ENCODE data around the gene MAPK6. TPM values are rescaled to one million over a fixed set of nuclear protein-coding genes. Genes with fewer than 3 reads are reported as not detected.

Gene MAPK6
- total RNA-seq, 6 donors from 2014 or later = 6.7 to 34.1 (median 24.4) TPM

- no peaks in the 10 kb centered on the region for H3K9me3 ChIP-seq
- TF ChIP-seq POLR2A (IDR thresholded peaks at IDR 0.05) (no peak), EP300 (IDR thresholded peaks at IDR 0.05) (no peak), CTCF (IDR thresholded peaks at IDR 0.05) (no peak), POLR2AphosphoS5 (IDR thresholded peaks at IDR 0.05) (no peak)
- WGBS, 2 donors = 96 to 97% methylated on average over 13 of the region's 13 CpGs
- H3K27ac ChIP-seq = no peak overlapping the region
- no peak overlapping the region for H3K4me3 ChIP-seq
- H3K27me3 ChIP-seq = no peaks in the 10 kb centered on the region
- peaks cover 0 to 3% (median 0%) of the 10 kb centered on the region in 4 donors for H3K36me3 ChIP-seq
- H3K4me1 ChIP-seq = peaks cover 22 to 39% (median 25%) of the 10 kb centered on the region in 4 donors
- DNase-seq (peak in 1 of 2 donors; percentile 23), ATAC-seq (ENCODE audit: low FRiP score in 2 of 2) (no peak)
These were observed 4.3 kb downstream of the MAPK6 start for GRCh38 chr15:52023169-52023922.

DNA sequence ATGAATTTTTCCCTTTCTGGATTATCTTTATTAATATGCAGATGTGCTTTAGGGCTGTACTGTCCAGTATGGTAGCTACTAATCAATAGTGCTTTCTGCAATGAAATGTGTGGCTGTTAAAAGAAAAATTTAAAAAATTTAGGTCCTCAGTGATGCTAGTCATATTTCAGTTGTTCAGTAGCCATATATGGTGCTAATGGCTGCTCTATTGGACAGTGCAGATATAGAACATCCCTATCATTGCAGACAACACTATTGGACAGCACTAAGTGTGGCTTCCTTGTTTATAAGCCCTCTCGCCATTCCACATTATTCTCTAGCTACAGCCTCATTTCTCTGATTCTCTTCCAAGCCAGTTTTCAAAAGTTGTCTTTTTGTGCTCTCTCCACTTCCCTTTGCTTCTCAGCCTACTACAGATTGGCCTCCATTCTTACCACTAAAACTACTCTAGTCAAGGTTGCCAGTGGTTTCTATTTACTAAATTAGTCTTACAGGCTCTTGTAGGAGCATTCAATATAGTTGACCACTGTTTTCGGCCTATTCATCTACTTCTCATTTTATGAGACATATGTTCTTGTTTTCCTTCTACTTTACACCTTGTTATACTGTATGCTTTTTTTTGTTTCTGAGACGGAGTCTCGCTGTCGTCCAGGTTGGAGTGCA is 9.5 kb downstream of the MAPK6 start:
- Histone ChIP-seq H3K27me3 (no peaks in the 10 kb centered on the region), H3K4me3 (no peak overlapping the region), H3K36me3 (peaks cover 0 to 8% (median 0%) of the 10 kb centered on the region in 4 donors), H3K4me1 (peaks cover 0 to 10% (median 2%) of the 10 kb centered on the region in 4 donors), H3K9me3 (peaks cover 0 to 3% (median 0%) of the 10 kb centered on the region in 4 donors), H3K27ac (no peak overlapping the region)
- DNase-seq (no peak), ATAC-seq (ENCODE audit: low FRiP score in 2 of 2) (no peak)
- no peak for TF ChIP-seq POLR2A (IDR thresholded peaks at IDR 0.05)
- no peak for TF ChIP-seq CTCF (IDR thresholded peaks at IDR 0.05)
- TF ChIP-seq EP300 (IDR thresholded peaks at IDR 0.05) = no peak
- no peak for TF ChIP-seq POLR2AphosphoS5 (IDR thresholded peaks at IDR 0.05)
- WGBS, 2 donors = 86 to 95% methylated on average over 5 of the region's 5 CpGs

GRCh38 chr15:52030010-52030409 is 11.0 kb downstream of the MAPK6 start:
- DNase-seq (no peak), ATAC-seq (ENCODE audit: low FRiP score in 2 of 2) (no peak)
- Histone ChIP-seq H3K4me3 (no peak overlapping the region), H3K4me1 (peaks cover 0 to 9% (median 2%) of the 10 kb centered on the region in 4 donors), H3K36me3 (peaks cover 0 to 8% (median 0%) of the 10 kb centered on the region in 4 donors), H3K27ac (no peak overlapping the region), H3K9me3 (peaks cover 0 to 3% (median 0%) of the 10 kb centered on the region in 4 donors), H3K27me3 (no peaks in the 10 kb centered on the region)
- WGBS, 2 donors = 93 to 98% methylated on average over 2 of the region's 2 CpGs
- TF ChIP-seq POLR2AphosphoS5 (IDR thresholded peaks at IDR 0.05) = no peak
- no peak for TF ChIP-seq CTCF (IDR thresholded peaks at IDR 0.05)
- no peak for TF ChIP-seq EP300 (IDR thresholded peaks at IDR 0.05)
- TF ChIP-seq POLR2A (IDR thresholded peaks at IDR 0.05) = no peak

- H3K4me3 ChIP-seq = no peak overlapping the region
- H3K36me3 ChIP-seq = peaks cover 0 to 8% (median 0%) of the 10 kb centered on the region in 4 donors
- no peak for TF ChIP-seq POLR2AphosphoS5 (IDR thresholded peaks at IDR 0.05)
- TF ChIP-seq POLR2A (IDR thresholded peaks at IDR 0.05) = no peak
- no peak for TF ChIP-seq CTCF (IDR thresholded peaks at IDR 0.05)
- no peak for TF ChIP-seq EP300 (IDR thresholded peaks at IDR 0.05)
- H3K27me3 ChIP-seq = no peaks in the 10 kb centered on the region
- WGBS, 2 donors = 83 to 88% methylated on average over 7 of the region's 7 CpGs
- H3K4me1 ChIP-seq = peaks cover 0 to 16% (median 2%) of the 10 kb centered on the region in 4 donors
- peaks cover 0 to 3% (median 0%) of the 10 kb centered on the region in 4 donors for H3K9me3 ChIP-seq
- no peak overlapping the region for H3K27ac ChIP-seq
- ATAC-seq (ENCODE audit: low FRiP score in 2 of 2) = peak in 1 of 2 donors; percentile 36
- peak in 1 of 2 donors; percentile 32 for DNase-seq
These were observed 12.5 kb downstream of the MAPK6 start for GRCh38 chr15:52031556-52031955.
